ENCODE measurements around the gene GNAI2. TPM values are rescaled to one million over a fixed set of nuclear protein-coding genes. Genes with fewer than 3 reads are reported as not detected.

The GNAI2 gene
- total and polyA plus RNA-seq, 2 donors (not counting 3 experiments of a cell fraction or from before 2014, with no cell fraction given) = 767 to 1,875 TPM

DNA sequence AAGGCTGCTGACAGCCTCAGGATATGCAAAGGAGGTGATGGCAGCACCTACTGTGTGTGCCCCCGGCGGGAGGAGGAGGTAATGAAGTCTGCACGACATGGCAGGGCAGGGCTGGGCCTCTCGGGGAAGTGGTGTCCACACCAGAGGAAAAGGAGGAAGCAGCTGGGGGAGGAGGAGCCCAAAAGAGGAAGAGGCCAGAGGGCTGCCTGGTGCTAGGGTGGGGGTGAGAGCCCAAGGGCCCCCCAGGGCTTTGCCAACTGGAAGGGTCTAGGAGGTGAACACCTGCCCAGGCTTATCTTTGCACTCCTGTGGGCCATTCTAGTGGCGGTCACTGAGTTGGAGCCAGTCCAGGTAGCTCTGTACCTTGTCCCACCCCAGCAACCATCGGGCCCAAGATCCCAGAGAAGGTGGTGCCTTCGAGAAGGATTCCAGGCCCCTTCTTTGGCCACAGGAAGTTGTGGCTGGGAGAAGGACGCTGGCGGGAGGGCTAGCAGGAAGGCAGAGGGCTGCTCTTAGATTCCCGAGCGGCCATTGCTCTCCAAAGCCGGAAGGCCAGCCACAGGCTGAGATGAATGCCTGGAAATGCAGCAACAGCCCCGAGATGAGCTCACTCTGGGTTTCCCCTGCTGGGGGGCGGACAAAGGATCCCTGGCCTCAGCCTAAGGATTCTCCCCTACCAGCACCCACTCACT is 7.0 kb downstream of the GNAI2 start:
- Histone ChIP-seq H2AFZ (ENCODE audit: low read depth, low read length) (no peak overlapping the region), H3K27me3 (ENCODE audit: control insufficient read depth in 2 of 2, insufficient read depth in 2 of 2, low read length in 2 of 2) (no peaks in the 10 kb centered on the region), H3K9ac (replicated peaks; ENCODE audit: extremely low read depth, insufficient read depth, low read length) (peak overlapping the region; percentile 76), H4K20me1 (replicated peaks; ENCODE audit: control insufficient read depth, extremely low read depth, insufficient read depth, low read length) (no peaks in the 10 kb centered on the region), H3K79me2 (ENCODE audit: control insufficient read depth, insufficient read depth, low read length) (peaks cover 91% of the 10 kb centered on the region), H3K4me3 (replicated peaks in 1 of 3; ENCODE audit: insufficient read depth in 1 of 3, low read depth in 1 of 3, low read length in 3 of 3) (peak overlapping the region in 1 of 3 experiments; percentile 11), H3K27ac (ENCODE audit: insufficient read depth, low read depth, low read length) (peak overlapping the region; percentile 97), H3K9me3 (replicated peaks; ENCODE audit: control insufficient read depth, insufficient read depth, low read length) (no peaks in the 10 kb centered on the region), H3K9me1 (replicated peaks; ENCODE audit: control insufficient read depth, extremely low read depth, insufficient read depth, low read length) (no peaks in the 10 kb centered on the region), H3K4me1 (ENCODE audit: control insufficient read depth, extremely low read depth, insufficient read depth, low read length) (peaks cover 94% of the 10 kb centered on the region), H3K36me3 (ENCODE audit: control insufficient read depth in 2 of 2, extremely low read depth in 1 of 2, insufficient read depth in 2 of 2, low read length in 2 of 2) (peaks cover 6 to 26% of the 10 kb centered on the region in 2 experiments), H3K4me2 (ENCODE audit: insufficient read depth, low read length) (peak overlapping the region; percentile 63)
- DNase-seq (ENCODE audit: low read depth, low spot score) (peak; percentile 93), FAIRE-seq (peak; percentile 99)
- BruUV-seq (replicated peaks) = no TSS peak
- intact Hi-C loops (cut with micrococcal nuclease) (loop anchor here (2.0 kb wide), 1 partner anchor 56 kb away; the partner anchor contains the start of genes HYAL3 and NAA80), dilution Hi-C loops (cut with MboI; ENCODE audit: extremely low pct_ligation_motif_present, low sequenced_read_pairs) (loop anchor here (5.0 kb wide), 1 partner anchor 61 kb away; no protein-coding TSS in a partner anchor)
- CTCF ChIA-PET = interaction anchor here (0.6 to 5.6 kb wide), 12 partner anchors 8 to 104 kb away, joined by 3 to 54 read pairs (median 4); partner anchors contain the start of gene GNAI2
- POLR2A ChIA-PET = interaction anchor here (0.6 to 1.5 kb wide), 6 partner anchors 8 to 79 kb away, joined by 3 to 11 read pairs (median 4); no protein-coding TSS in a partner anchor
- TF ChIP-seq FOS (IDR thresholded peaks at IDR 0.05; ENCODE audit: borderline replicate concordance, insufficient read depth, low read length) (peak; percentile 24), EZH2 (IDR thresholded peaks at IDR 0.05; ENCODE audit: borderline replicate concordance, low read depth, low read length, severe bottlenecking) (no peak), JUN (IDR thresholded peaks at IDR 0.05; ENCODE audit: borderline replicate concordance, insufficient read depth, insufficient read length, low read depth) (peak; percentile 63), POLR2AphosphoS5 (IDR thresholded peaks at IDR 0.05; ENCODE audit: insufficient read depth, low read depth, low read length) (peak; percentile 68)
- TF ChIP-seq, protein P1, sequence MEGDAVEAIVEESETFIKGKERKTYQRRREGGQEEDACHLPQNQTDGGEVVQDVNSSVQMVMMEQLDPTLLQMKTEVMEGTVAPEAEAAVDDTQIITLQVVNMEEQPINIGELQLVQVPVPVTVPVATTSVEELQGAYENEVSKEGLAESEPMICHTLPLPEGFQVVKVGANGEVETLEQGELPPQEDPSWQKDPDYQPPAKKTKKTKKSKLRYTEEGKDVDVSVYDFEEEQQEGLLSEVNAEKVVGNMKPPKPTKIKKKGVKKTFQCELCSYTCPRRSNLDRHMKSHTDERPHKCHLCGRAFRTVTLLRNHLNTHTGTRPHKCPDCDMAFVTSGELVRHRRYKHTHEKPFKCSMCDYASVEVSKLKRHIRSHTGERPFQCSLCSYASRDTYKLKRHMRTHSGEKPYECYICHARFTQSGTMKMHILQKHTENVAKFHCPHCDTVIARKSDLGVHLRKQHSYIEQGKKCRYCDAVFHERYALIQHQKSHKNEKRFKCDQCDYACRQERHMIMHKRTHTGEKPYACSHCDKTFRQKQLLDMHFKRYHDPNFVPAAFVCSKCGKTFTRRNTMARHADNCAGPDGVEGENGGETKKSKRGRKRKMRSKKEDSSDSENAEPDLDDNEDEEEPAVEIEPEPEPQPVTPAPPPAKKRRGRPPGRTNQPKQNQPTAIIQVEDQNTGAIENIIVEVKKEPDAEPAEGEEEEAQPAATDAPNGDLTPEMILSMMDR (IDR thresholded peaks at IDR 0.05; ENCODE audit: extremely low read depth in 1 of 2, insufficient read depth in 1 of 2, low read depth in 1 of 2, low read length in 2 of 2) = no peak
- TF ChIP-seq, protein P2, sequence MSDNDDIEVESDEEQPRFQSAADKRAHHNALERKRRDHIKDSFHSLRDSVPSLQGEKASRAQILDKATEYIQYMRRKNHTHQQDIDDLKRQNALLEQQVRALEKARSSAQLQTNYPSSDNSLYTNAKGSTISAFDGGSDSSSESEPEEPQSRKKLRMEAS (IDR thresholded peaks at IDR 0.05; ENCODE audit: insufficient read depth, insufficient read length) = no peak

All from endothelial cell of umbilical vein (primary cell).